ENCODE data around the gene DISC1. TPM values are rescaled to one million over a fixed set of nuclear protein-coding genes. Genes with fewer than 3 reads are reported as not detected.
A peak's percentile ranks its signal among the peaks of the same experiment; 100 is the strongest.
"Not testable (repeated sequence)": the region's sequence is repeated elsewhere in the genome, so short reads cannot be mapped to it uniquely, and the experiment has no call there.

The DISC1 gene
- total RNA-seq, 6 experiments from 2014 or later: 1.8 to 3.3 (median 2.4) TPM

- Histone ChIP-seq H3K27ac (no peak overlapping the region), H3K4me1 (no peaks in the 10 kb centered on the region), H3K36me3 (no peaks in the 10 kb centered on the region), H3K27me3 (no peaks in the 10 kb centered on the region), H3K4me3 (no peak overlapping the region), H3K9me3 (no peaks in the 10 kb centered on the region)
- no peak for TF ChIP-seq POLR2A (IDR thresholded peaks at IDR 0.05)
- no peak for TF ChIP-seq CTCF (IDR thresholded peaks at IDR 0.05)
- DNase-seq (no peak), ATAC-seq (no peak)
- intact Hi-C loops (cut with DNase I): no loop called here
- WGBS (ENCODE audit: insufficient coverage, low coverage, low lambda C conversion rate, missing lambda C conversion rate): 65% methylated on average over 6 of the region's 7 CpGs
Measured at GRCh38 chr1:231723146-231723545, 96.6 kb downstream of the DISC1 start.

- ATAC-seq: no peak
- TF ChIP-seq CTCF (IDR thresholded peaks at IDR 0.05): no peak
Measured at GRCh38 chr1:231724041-231724440, 97.5 kb downstream of the DISC1 start.

GRCh38 chr1:231724876-231725647 is 98.5 kb downstream of the DISC1 start:
- no peaks in the 10 kb centered on the region for H3K4me1 ChIP-seq
- no peak overlapping the region for H3K4me3 ChIP-seq
- TF ChIP-seq CTCF (IDR thresholded peaks at IDR 0.05) (peak in 2 of 4 donors; percentile 11 to 34), POLR2A (IDR thresholded peaks at IDR 0.05) (no peak)
- peak; percentile 31 to 42 (median 39) for ATAC-seq
- H3K36me3 ChIP-seq: no peaks in the 10 kb centered on the region
- no peaks in the 10 kb centered on the region for H3K9me3 ChIP-seq
- intact Hi-C loops (cut with DNase I): no loop called here
- no peak overlapping the region for H3K27ac ChIP-seq
- WGBS (ENCODE audit: insufficient coverage, low coverage, low lambda C conversion rate, missing lambda C conversion rate): 56% methylated on average over 4 of the region's 13 CpGs
- DNase-seq: no peak
- H3K27me3 ChIP-seq: no peaks in the 10 kb centered on the region

More at GRCh38 chr1:231724041-231724440, 97.5 kb downstream of the DISC1 start:
- Histone ChIP-seq H3K36me3 (no peaks in the 10 kb centered on the region), H3K9me3 (no peaks in the 10 kb centered on the region), H3K27me3 (no peaks in the 10 kb centered on the region), H3K4me1 (no peaks in the 10 kb centered on the region), H3K4me3 (no peak overlapping the region), H3K27ac (no peak overlapping the region)
- intact Hi-C loops (cut with DNase I): no loop called here
- DNase-seq: no peak
- WGBS (ENCODE audit: insufficient coverage, low coverage, low lambda C conversion rate, missing lambda C conversion rate): 54% methylated on average over 3 of the region's 5 CpGs

- DNase-seq: no peak
- Histone ChIP-seq H3K27ac (no peak overlapping the region), H3K4me3 (no peak overlapping the region), H3K4me1 (no peaks in the 10 kb centered on the region), H3K9me3 (no peaks in the 10 kb centered on the region), H3K27me3 (no peaks in the 10 kb centered on the region), H3K36me3 (no peaks in the 10 kb centered on the region)
- no peak for ATAC-seq
- WGBS (ENCODE audit: insufficient coverage, low coverage, low lambda C conversion rate, missing lambda C conversion rate): 78% methylated on average over 2 of the region's 2 CpGs
- TF ChIP-seq POLR2A (IDR thresholded peaks at IDR 0.05) (no peak), CTCF (IDR thresholded peaks at IDR 0.05) (no peak)
- intact Hi-C loops (cut with DNase I): no loop called here
Measured at GRCh38 chr1:231727171-231727570, 100.6 kb downstream of the DISC1 start.

GRCh38 chr1:231728987-231729386 is 102.4 kb downstream of the DISC1 start:
- intact Hi-C loops (cut with DNase I); ATAC-seq; H3K27me3 ChIP-seq; H3K4me3 ChIP-seq; DNase-seq; H3K27ac ChIP-seq; H3K36me3 ChIP-seq; H3K9me3 ChIP-seq; H3K4me1 ChIP-seq: not testable (repeated sequence)
- WGBS (ENCODE audit: insufficient coverage, low coverage, low lambda C conversion rate, missing lambda C conversion rate): 96% methylated on average over 4 of the region's 4 CpGs
